Measurements from ENCODE around the gene TRIM62. TPM values are rescaled to one million over a fixed set of nuclear protein-coding genes. Genes with fewer than 3 reads are reported as not detected.
A peak's percentile ranks its signal among the peaks of the same experiment; 100 is the strongest.
"Not testable (repeated sequence)": the region's sequence is repeated elsewhere in the genome, so short reads cannot be mapped to it uniquely, and the experiment has no call there.

The TRIM62 gene
- total and polyA plus RNA-seq, 7 donors = 4.0 to 14.2 (median 5.5) TPM

DNA sequence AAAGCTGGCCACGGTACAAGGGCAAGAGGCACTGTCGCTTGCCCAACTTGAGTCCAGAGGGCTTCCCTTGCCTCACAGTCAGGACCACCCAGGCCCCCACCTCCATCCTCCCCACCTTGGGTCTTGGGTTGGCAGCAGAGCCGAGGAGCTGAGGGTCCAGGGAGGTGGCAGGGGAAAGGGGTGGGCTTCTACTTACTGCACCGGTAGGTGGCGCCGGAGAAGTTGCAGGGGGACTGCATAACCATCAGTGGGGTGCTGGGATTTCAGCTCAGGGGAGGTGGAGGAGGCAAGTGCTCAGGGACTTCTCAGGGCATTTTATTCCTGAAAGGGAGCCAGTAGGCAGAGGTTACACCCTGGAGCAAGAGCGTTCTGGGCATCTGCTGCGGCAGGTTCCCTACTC, 44.0 kb downstream of the TRIM62 start:
- ATAC-seq = peak in 3 of 4 donors; percentile 28 to 64 (median 50)
- 45 to 52% (median 51%) methylated on average over 8 of the region's 8 CpGs for WGBS, 3 donors
- H3K9me3 ChIP-seq = no peaks in the 10 kb centered on the region
- H3K4me1 ChIP-seq = peaks cover 18% of the 10 kb centered on the region
- no peaks in the 10 kb centered on the region for H3K27me3 ChIP-seq (ENCODE audit: insufficient read depth in 3 of 3, low read length in 2 of 3)
- TF ChIP-seq CTCF (IDR thresholded peaks at IDR 0.05) = peak; percentile 31
- H3K27ac ChIP-seq = no peak overlapping the region
- peak in 1 of 2 donors; percentile 74 for DNase-seq
- H3K36me3 ChIP-seq (ENCODE audit: insufficient read depth in 1 of 2, low read depth in 1 of 2) = no peaks in the 10 kb centered on the region
- intact Hi-C loops (cut with DNase I) = loop anchor here (10.0 kb wide), 3 partner anchors 107 to 327 kb away; no protein-coding TSS in a partner anchor
- no peak overlapping the region for H3K4me3 ChIP-seq

GRCh38 chr1:33136041-33136440, 45.8 kb downstream of the TRIM62 start:
- H3K9me3 ChIP-seq; DNase-seq; H3K27me3 ChIP-seq (ENCODE audit: insufficient read depth in 3 of 3, low read length in 2 of 3); H3K4me3 ChIP-seq; H3K27ac ChIP-seq; H3K36me3 ChIP-seq (ENCODE audit: insufficient read depth in 1 of 2, low read depth in 1 of 2); ATAC-seq: not testable (repeated sequence)
- intact Hi-C loops (cut with DNase I) = loop anchor here (10.0 kb wide), 3 partner anchors 109 to 329 kb away; no protein-coding TSS in a partner anchor
- WGBS, 3 donors = 94 to 100% (median 100%) methylated on average over 1 of the region's 1 CpG
- H3K4me1 ChIP-seq = peaks cover 28% of the 10 kb centered on the region

- DNase-seq = no peak
These were observed 48.3 kb downstream of the TRIM62 start for GRCh38 chr1:33133478-33134105.

GRCh38 chr1:33132549-33132948, 49.3 kb downstream of the TRIM62 start:
- TF ChIP-seq CTCF (IDR thresholded peaks at IDR 0.05) = no peak
- peaks cover 52% of the 10 kb centered on the region for H3K4me1 ChIP-seq
- intact Hi-C loops (cut with DNase I) = loop anchor here (5.0 to 10.0 kb wide), 5 partner anchors 40 to 332 kb away; no protein-coding TSS in a partner anchor
- WGBS, 3 donors = 89 to 98% (median 91%) methylated on average over 2 of the region's 2 CpGs
- peak overlapping the region; percentile 46 for H3K27ac ChIP-seq
- no peaks in the 10 kb centered on the region for H3K9me3 ChIP-seq
- H3K27me3 ChIP-seq (ENCODE audit: insufficient read depth in 3 of 3, low read length in 2 of 3) = no peaks in the 10 kb centered on the region
- no peak for ATAC-seq
- no peak for DNase-seq
- no peak overlapping the region for H3K4me3 ChIP-seq
- no peaks in the 10 kb centered on the region for H3K36me3 ChIP-seq (ENCODE audit: insufficient read depth in 1 of 2, low read depth in 1 of 2)

More at GRCh38 chr1:33133478-33134105, 48.3 kb downstream of the TRIM62 start:
- Histone ChIP-seq H3K36me3 (ENCODE audit: insufficient read depth in 1 of 2, low read depth in 1 of 2) (no peaks in the 10 kb centered on the region), H3K27ac (peak overlapping the region; percentile 46), H3K9me3 (no peaks in the 10 kb centered on the region), H3K4me3 (no peak overlapping the region), H3K4me1 (peaks cover 42% of the 10 kb centered on the region), H3K27me3 (ENCODE audit: insufficient read depth in 3 of 3, low read length in 2 of 3) (no peaks in the 10 kb centered on the region)
- ATAC-seq = peak; percentile 41 to 59 (median 45)
- no peak for TF ChIP-seq CTCF (IDR thresholded peaks at IDR 0.05)
- 54 to 68% (median 59%) methylated on average over 10 of the region's 10 CpGs for WGBS, 3 donors
- intact Hi-C loops (cut with DNase I) = loop anchor here (5.0 to 10.0 kb wide), 5 partner anchors 39 to 331 kb away; no protein-coding TSS in a partner anchor

DNA sequence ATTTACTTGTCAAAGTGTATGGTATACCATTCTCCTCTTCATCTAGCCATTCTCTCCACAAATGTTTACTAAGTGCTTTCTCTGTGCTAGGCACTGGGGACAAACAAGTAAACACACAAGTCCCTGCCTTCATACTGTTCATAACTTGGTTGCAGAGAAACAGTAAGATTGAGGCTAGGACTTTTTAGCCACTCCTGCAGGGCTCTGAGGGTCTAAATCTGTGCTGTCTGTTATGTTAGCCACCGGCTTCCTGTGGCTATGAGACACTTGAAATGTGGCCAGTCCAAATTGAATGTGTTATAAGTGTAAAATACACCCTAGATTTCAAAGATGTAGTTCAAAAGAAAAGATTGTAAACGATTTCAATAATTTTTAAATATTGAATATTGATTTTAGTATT, 50.7 kb downstream of the TRIM62 start:
- H3K9me3 ChIP-seq = no peaks in the 10 kb centered on the region
- H3K27ac ChIP-seq = peak overlapping the region; percentile 84
- no peaks in the 10 kb centered on the region for H3K27me3 ChIP-seq (ENCODE audit: insufficient read depth in 3 of 3, low read length in 2 of 3)
- DNase-seq (no peak), ATAC-seq (no peak)
- no peak overlapping the region for H3K4me3 ChIP-seq
- intact Hi-C loops (cut with DNase I) = loop anchor here (5.0 to 10.0 kb wide), 5 partner anchors 41 to 334 kb away; no protein-coding TSS in a partner anchor
- H3K36me3 ChIP-seq (ENCODE audit: insufficient read depth in 1 of 2, low read depth in 1 of 2) = no peaks in the 10 kb centered on the region
- 58 to 74% (median 65%) methylated on average over 2 of the region's 2 CpGs for WGBS, 3 donors
- peaks cover 57% of the 10 kb centered on the region for H3K4me1 ChIP-seq
- no peak for TF ChIP-seq CTCF (IDR thresholded peaks at IDR 0.05)

Measured in psoas muscle (tissue), 8 donors.